Measurements from ENCODE around the gene TAOK3. TPM values are rescaled to one million over a fixed set of nuclear protein-coding genes. Genes with fewer than 3 reads are reported as not detected.

TAOK3 gene
- total RNA-seq, 1 experiment from 2014 or later: 39.0 TPM

- DNase-seq (ENCODE audit: low read depth, low spot score): no peak
- in situ Hi-C loops (cut with HindIII; ENCODE audit: low pct_unique_long_range_greater_than_20kb, low sequenced_read_pairs): no loop called here
Observed at GRCh38 chr12:118103201-118103600, 269.5 kb downstream of the TAOK3 start.

GRCh38 chr12:118102609-118103008 is 270.1 kb downstream of the TAOK3 start:
- DNase-seq (ENCODE audit: low read depth, low spot score): no peak
- in situ Hi-C loops (cut with HindIII; ENCODE audit: low pct_unique_long_range_greater_than_20kb, low sequenced_read_pairs): no loop called here

GRCh38 chr12:118102070-118102469 is 270.6 kb downstream of the TAOK3 start:
- in situ Hi-C loops (cut with HindIII; ENCODE audit: low pct_unique_long_range_greater_than_20kb, low sequenced_read_pairs): no loop called here
- no peak for DNase-seq (ENCODE audit: low read depth, low spot score)

- in situ Hi-C loops (cut with HindIII; ENCODE audit: low pct_unique_long_range_greater_than_20kb, low sequenced_read_pairs): no loop called here
- DNase-seq (ENCODE audit: low read depth, low spot score): no peak
Observed at GRCh38 chr12:118101051-118101450, 271.7 kb downstream of the TAOK3 start.

Other genes with a start within 250 kb of the TAOK3 start
- gene PEBP1, start 236.8 kb downstream of the TAOK3 start, total RNA-seq (2014; rRNA removed; shearing (Covaris generic)): 512 and 576 TPM in 2 replicates
- 42.4 and 56.0 TPM in 2 replicates for gene SUDS3, start 3.6 kb upstream of the TAOK3 start, total RNA-seq (2014; rRNA removed; shearing (Covaris generic))